GM12864 (cell line): ENCODE results near the gene OR5B21.
A peak's percentile ranks its signal among the peaks of the same experiment; 100 is the strongest.

ENCODE experiments used
- DNase-seq: peaks from one replicate; pipeline ENCODE4 v3.0.0-alpha.2; 2011; ENCODE audit warnings: low read depth
- H3K4me3 ChIP-seq: 2 replicates; pipeline ENCODE4 v1.5.1; 2011; ENCODE audit warnings: mild to moderate bottlenecking, low read depth, low read length, control low read depth
- TF ChIP-seq, protein P1 (sequence below): IDR thresholded peaks from 2 replicates; pipeline ENCODE4 v1.5.1; 2011; ENCODE audit warnings: low read depth, mild to moderate bottlenecking, moderate library complexity, low read length, control low read depth, inconsistent platforms; ENCODE audit errors: missing control alignments

Gene OR5B21

GRCh38 chr11:58525037-58525614 lies 17.2 kb upstream of the OR5B21 start:
- no peak overlapping the region; the same call in 1 of the 2 replicates for H3K4me3 ChIP-seq
- TF ChIP-seq, protein P1, sequence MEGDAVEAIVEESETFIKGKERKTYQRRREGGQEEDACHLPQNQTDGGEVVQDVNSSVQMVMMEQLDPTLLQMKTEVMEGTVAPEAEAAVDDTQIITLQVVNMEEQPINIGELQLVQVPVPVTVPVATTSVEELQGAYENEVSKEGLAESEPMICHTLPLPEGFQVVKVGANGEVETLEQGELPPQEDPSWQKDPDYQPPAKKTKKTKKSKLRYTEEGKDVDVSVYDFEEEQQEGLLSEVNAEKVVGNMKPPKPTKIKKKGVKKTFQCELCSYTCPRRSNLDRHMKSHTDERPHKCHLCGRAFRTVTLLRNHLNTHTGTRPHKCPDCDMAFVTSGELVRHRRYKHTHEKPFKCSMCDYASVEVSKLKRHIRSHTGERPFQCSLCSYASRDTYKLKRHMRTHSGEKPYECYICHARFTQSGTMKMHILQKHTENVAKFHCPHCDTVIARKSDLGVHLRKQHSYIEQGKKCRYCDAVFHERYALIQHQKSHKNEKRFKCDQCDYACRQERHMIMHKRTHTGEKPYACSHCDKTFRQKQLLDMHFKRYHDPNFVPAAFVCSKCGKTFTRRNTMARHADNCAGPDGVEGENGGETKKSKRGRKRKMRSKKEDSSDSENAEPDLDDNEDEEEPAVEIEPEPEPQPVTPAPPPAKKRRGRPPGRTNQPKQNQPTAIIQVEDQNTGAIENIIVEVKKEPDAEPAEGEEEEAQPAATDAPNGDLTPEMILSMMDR = no peak
- DNase-seq = peak; percentile 70

DNA sequence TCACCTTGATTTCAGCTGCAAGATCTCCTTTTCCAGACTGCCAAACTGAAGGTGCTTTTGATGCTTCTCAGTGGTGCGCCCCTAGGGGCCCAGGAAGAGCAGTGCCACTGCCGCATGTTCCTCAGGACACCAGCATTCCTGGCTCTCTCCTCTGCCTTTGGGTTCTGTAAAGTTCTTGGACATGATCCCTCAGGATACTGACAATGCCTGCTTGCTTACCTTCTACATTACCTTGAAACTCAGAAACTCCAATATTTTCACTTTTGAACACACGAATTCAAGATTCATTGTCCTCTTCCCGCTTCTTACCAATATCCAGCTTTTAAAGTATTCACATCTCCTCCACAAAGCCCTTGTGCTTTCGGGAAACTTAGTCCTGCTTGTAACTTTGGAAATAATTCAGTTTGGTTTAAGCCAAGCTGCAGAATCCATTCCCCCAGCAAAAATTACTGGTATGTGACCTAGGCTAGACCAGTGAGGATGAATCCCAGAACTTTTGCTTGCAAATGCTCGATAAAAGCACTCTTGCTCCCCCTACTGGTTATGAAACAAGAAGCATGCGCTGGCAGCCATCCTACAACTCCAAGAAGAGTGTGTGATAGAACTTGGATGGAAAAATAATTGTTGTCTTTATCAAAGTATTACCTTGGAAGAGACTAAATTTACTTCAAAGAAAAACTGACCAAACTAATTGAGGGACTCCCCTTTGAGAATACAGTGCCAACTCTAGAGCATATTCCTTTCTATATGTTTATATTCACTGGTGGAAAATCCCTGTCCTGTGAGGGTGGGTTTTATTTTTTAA lies 16.5 kb upstream of the OR5B21 start:
- DNase-seq = peak; percentile 40
- H3K4me3 ChIP-seq = no peak overlapping the region; the same call in 1 of the 2 replicates
- TF ChIP-seq, protein P1 = peak; percentile 82

DNA sequence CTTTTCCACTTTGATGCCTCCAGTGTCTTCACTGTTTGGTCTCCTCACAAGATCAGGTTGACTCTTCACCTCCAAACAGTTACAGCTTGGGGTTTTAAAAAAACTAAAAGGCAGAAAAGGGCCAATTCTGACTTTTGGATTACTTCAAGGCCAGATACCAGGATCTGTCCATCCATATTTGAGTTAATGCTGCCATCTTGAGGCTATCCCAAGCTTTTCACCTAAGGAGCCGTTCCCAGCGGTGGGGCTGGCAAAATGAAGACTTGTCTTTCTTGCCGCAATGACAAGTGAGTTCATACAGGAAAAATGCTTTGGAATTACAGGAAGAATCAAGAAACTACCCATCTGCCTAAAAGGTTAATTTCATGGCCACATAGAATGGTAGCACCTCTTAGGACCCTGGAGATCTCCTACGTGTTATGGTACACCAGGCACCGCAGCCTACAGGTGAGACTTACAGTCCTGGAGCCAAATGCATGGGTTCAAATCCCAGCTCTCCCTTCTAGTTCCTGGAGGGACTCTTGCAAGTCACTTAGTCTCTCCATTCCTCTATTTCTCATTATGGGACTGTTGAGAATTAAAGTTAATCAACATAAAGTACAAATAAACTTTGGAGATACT lies 6.0 kb upstream of the OR5B21 start:
- no peak for DNase-seq
- TF ChIP-seq, protein P1 = peak; percentile 27
- H3K4me3 ChIP-seq = no peak overlapping the region

DNA sequence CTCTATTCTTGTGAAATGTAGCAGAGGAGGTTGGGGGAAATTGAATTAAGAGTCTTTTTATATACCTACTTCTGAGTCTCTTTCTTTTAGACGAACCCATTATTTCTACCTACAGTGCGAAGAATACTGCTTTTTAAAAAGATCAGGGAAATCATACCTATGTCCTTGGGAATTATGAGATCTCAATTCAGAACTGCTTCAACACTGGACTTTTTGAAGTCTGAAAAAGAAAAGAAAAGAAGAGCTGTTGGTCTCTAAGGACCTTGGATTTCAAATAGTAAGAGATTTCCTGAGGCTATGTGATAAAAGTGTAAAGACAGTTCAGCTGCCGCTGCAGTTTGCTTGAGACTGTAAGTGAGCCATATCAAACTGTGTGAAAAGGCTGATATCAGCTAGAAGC lies 3.7 kb upstream of the OR5B21 start:
- TF ChIP-seq, protein P1 = no peak
- DNase-seq = no peak
- H3K4me3 ChIP-seq = no peak overlapping the region

GRCh38 chr11:58509748-58510147 lies 1.8 kb upstream of the OR5B21 start:
- H3K4me3 ChIP-seq = no peak overlapping the region
- no peak for DNase-seq
- TF ChIP-seq, protein P1 = no peak

- H3K4me3 ChIP-seq = no peak overlapping the region
- TF ChIP-seq, protein P1 = no peak
- no peak for DNase-seq
Measured at GRCh38 chr11:58508814-58509213, 909 bp upstream of the OR5B21 start.

- DNase-seq = no peak
- no peak overlapping the region for H3K4me3 ChIP-seq
- TF ChIP-seq, protein P1 = no peak
Measured at GRCh38 chr11:58507355-58507754, 550 bp downstream of the OR5B21 start.
